HPDE6-E6E7 (cell line): ENCODE results near the gene DAPK2.
A peak's percentile ranks its signal among the peaks of the same experiment; 100 is the strongest.
"Not testable (repeated sequence)": the region's sequence is repeated elsewhere in the genome, so short reads cannot be mapped to it uniquely, and the experiment has no call there.

ENCODE experiments used
- DNase-seq: peaks from one replicate; pipeline ENCODE4 v3.0.0; 2011; ENCODE audit warnings: missing footprints; ENCODE audit errors: extremely low spot score

DAPK2 gene

DNA sequence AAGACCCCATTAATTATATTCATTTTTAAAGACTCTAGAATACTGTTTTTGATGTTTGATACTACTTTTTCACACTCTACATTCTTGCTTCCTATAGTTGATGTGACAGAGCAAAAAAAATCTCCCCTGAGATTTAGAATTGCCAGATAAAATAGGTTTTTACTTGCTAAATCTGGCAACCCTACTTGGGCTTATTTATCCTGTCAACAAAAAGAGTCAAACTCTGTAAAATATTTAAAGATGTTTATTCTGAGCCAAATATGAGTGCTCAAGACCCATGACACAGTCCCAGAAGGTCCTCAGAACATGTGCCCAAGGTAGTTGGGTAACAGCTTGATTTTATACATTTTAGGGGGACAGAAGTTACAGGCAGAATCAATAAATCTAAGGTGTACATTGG lies 72.3 kb downstream of the DAPK2 start:
- no peak for DNase-seq

DNA sequence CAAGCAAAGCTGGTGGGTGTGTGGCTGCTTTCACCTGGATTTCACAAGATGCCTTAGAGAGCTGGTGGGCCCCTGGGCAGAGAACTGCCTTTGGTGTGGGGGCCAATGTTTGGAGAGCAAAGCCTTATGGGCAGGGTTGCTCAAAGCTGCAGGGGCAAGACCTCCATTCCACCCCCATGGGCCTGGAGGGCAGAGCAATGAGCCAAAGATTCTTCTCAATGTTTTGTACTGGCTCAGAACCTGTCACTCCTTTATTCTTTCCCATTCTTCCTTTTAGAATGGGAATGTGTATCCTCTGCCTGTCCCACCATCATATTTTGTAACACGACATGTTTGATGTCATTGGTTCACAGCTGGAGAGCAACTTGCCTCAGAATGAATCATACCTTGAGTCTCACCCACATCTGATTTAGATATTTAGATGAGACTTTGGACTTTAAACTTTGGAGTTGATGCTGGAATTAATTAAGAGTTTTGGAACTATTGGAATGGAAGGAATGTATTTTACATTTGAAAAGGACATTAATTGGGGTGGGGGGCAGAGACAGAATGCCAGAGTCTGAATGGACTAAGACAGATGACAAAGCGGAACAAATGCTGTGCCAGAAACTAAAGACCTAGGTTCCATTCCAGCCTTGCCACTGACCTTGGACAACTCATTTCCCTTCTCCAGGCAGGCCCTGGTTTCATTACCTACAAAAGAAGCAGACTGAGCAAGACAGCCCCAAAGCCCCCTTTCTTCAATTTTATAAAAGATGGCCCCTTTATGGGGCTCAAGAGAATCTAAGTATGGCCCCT lies 72.9 kb downstream of the DAPK2 start:
- DNase-seq, result no peak

DNA sequence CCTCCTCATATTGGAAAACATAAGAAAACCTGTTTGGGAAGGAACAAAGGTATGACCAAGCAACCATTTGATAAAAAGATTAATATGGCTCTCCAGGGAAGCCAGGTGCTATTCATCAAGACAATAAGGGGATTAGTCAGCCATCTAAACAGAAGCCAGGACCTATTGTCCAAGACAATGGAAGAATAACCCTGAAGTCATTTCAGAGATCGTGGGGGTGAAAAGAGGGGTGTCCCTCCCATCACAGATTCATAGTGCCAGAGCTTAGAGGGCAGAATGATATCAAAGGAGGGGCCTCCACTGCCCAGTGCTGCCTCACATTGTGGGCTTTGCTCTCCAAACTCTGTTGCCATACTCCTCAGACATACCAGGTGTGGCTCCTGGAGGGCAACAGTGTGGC lies 73.5 kb downstream of the DAPK2 start:
- DNase-seq, result no peak

DNA sequence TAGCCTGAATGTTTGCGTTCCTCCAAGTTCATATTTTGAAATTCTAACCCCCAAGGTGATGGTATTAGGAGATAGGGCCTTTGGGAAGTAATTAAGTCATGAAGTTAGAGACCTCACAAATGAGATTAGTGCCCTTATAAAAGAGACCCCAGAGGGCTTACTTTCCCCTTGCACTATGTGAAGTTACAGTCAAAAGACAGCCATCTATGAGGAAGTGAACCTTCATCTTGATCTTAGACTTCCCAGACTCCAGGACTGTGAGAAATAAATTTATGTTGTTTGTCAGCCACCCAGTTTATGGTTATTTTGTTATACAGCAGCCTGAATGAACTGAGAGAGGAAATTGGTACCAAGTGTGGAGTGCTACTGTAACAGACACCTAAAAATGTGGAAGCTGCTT lies 74.4 kb downstream of the DAPK2 start:
- no peak for DNase-seq

DNA sequence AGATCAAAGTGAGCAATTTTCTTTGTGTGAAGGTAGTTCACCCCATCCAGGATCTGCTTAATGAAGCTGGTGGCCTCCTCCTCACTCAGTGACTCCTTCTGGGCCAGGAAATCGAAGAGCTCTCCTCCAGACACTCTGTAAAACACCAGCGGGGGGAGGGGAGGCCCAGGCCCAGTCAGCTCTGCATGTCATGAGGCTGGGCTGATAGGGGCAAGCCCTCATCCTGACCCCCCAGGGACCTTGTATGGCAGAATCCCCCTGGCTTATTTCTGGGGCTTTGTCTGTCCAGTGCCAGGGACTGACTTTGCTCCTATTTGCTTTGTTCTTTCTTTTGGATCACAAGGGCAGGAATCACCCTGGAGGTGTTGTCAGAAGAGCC lies 74.9 kb downstream of the DAPK2 start:
- DNase-seq, result no peak

DNA sequence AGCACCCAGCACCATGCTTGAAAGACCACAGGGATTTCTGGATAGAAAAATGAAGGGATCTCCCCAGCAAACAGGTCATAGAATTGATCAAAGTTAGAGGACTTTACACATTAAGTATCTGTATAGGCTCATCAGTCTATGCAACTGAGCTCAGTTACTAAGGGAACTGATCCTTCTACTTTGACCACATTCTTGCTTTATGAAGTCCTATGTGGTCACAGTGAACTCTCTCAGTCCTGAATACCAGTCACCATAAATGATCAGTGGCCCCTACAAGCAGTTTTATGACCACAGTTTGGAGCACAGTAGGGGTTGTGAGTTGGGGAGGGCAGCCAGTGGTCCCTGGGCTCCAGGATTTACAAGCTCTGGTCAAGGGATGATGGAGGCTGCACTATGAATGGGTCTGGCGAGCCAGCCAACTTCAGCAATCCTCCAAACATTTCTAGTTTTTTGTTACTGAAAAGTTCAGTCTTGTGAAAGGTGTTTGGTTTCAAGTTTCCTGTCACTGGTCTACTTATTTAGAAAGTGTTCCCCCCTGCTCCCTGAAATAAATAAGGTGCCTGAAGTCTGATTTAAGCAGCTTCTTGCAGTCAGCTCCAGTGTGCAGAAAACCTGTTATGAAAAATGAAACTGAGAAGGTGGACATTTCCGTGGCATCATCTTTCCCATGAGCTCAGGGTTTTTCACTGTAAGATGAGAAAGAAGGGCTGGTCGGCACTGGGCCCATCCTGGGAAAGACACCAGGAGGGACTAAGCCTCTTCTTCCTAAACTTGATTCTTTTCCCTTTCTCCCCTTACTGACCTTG lies 75.5 kb downstream of the DAPK2 start:
- no peak for DNase-seq

DNA sequence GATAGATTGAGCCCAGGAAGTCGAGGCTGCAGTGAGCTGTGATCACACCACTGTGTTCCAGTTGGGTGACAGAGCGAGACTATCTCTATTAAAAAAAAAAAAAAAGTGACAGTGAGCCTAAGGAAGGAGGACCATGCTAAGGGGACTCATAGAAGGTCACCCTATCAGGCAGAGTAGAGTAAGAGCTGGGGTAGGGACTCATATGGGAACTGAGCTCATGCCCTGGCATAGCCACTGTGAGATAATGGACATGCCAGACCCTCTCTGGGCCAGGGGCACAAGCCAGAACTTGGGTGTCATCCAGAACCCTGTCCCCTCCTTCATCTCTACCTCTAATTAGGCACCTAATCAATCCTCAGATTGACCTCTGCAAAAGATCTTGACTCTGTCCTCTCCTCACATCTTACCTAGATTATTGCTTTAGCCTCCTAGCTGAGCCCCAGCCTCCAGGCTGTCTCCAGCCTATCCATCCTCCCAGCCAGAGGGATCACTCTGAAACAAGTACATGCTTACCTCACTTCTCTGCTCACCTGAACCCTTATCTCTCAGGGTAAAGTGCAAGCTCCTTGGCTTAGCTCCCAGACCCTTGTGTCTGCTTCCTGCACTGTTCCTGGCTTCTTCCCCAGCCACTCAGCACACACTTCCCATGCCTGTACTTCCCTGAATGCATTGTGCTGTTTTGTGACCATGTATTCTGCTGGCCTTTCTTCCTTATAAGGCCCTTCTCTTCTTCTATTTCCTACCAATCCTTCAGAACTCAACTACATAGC lies 76.4 kb downstream of the DAPK2 start:
- DNase-seq, result no peak

DNA sequence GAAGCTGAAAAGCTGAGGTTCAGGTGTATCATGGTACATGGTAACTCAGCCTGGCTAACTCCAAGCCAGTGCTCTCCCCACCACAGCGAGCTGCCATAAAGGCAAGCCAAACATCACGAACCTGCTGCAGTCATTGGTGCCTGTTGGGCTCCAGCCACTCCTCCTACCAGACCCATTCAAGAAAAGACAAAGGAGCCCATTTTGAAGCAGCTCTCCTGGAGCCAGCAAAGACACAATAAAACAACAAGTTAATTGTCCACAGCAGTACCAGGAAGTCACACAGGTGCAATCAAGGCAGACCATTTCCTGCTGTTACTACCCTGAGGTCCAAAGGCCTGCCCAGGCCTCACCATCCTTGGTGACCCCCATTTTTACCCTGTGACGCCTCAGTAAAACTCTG lies 77.6 kb downstream of the DAPK2 start:
- no peak for DNase-seq

DNA sequence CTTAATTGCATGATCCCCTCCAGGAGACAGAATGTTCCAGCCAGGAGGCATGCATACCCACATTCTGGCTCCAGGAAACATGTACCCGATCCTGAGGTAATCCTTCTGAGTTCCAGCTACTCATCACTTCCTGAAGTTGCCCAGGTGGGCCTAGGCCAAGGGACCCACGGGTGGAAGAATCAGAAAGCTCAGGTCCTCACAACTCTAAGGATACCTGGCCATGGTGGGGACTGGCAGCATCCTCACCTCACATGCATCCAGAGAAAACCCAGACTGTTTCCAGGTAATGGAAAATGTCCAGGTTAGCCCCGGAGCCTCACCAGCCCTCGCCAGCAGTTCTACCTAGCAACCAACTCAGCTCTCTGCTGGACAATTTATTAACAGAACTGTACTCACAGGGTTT lies 78.2 kb downstream of the DAPK2 start:
- DNase-seq, result no peak

DNA sequence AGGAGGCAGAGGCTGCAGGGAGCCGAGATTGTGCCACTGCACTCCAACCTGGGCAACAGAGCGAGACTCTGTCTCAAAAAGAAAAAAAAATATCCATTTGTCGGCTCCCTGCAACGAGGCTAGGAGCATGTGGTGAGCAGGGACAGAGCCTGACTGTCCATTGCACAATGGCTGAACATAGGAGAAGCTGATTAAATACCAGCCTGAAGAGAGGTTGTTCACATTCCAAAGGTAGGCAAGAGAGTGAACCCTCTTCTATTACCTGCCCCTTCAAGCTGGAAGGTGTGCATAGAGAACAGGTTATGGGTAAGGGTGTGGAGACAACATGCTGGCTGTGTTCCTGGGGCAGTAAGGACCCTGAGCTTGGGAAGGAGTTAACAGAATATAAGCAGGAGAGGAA lies 78.7 kb downstream of the DAPK2 start:
- DNase-seq, result no peak

DNA sequence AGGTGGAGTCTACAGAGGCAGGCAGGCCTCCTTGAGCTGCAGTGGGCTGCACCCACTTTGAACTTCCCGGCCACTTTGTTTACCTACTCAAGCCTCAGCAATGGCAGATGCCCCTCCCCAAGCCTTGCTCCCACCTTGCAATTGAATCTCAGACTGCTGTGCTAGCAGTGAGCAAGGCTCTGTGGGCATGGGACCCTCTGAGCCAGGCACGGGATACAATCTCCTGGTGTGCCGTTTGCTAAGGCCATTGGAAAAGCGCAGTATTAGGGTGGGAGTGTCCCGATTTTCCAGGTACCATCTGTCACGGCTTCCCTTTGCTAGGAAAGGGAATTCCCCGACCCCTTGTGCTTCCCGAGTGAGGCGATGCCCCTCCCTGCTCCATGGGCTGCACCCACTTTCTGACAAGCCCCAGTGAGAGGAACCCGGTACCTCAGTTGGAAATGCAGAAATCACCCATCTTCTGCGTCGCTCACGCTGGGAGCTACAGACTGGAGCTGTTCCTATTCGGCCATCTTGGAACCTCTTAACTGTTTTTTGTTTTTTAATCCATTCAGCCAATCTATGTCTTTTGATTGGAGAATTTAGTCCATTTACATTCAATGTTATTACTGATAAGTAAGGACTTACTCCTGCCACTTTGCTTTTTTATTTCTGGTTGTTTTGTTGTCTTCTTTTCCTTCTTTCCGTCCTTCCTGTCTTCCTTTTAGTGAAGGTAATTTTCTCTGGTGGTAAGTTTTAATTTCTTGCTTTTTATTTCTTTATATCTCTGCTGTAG lies 83.2 kb downstream of the DAPK2 start:
- not testable (repeated sequence) for DNase-seq

DNA sequence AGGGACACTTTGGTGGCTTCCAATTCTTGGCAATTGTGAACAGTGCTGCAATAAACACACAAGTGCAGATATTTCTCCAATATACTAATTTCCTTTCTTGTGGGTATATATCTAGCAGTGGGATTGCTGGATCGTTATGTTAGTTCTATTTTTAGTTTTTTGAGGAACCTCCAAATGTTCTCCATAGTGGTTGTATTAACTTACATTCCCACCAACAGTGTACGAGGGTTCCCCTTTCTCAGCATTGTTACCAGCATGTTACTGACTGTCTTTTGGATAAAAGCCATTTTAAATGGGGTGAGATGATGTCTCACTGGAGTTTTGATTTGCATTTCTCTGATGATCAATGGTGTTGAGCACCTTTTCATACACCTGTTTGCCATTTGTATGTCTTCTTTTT lies 92.8 kb downstream of the DAPK2 start:
- DNase-seq, result no peak

DNA sequence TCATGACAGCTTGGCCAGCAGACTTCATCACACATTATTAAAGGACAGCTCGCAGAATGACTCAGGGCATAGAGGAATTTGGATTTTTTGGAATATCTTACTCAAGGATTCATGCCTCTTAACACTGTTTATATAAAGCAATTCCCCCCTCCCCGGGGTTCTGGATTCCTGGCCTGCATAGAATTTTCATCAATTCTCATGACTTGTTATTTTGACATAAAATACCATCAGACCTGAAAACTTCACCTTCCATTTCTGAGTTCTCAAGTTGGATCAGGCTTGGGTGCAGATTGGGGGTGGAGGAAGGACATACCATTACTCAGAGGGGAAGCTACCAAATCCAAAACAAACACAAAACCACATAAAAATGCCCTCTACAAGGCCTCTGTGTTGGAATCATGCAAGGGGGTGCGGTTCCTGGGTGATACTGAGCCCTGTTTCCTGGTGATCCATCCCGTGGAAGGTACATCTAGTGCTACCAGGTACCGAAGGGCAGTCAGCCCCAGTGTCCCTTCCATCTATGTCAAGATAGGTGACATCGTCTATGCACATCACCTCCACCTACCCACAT lies 95.3 kb downstream of the DAPK2 start:
- DNase-seq, result no peak

DNA sequence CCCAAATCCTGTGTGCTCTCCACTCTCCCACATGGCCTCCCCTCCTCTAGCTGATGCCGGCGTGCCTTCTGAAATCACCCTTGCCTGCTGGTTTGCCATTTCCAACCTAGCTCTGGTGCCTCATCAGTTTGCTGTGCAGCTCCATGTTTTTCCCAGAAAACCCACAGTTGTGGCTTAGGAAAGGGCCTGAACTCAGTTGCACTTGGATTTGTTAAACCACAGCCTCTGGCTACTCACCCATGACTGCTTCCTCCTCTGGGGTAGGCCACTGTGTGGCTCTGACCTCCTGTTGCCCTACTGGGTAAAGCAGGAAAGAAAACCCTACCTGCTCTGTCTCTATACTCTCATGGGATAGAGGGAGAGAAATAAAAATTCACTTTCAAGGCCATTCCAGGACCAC lies 97.3 kb downstream of the DAPK2 start:
- no peak for DNase-seq

DNA sequence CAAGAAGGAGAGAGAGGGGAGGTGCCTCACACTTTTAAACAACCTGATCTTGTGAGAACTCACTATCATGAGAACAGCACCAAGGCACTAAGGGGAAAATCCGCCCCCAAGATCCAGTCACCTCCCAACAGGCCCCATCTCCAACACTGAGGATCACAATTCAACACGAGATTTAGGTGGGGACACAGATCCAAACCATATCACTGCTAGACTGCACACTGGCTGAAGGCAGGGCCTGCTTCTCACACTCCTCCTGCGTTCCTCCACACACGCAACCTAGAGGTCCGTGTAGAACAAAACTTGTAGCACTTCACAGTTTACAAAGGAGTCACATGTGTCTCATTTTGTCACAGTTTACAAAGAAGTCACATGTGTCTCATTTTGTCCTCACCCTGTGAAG lies 97.8 kb downstream of the DAPK2 start:
- no peak for DNase-seq

DNA sequence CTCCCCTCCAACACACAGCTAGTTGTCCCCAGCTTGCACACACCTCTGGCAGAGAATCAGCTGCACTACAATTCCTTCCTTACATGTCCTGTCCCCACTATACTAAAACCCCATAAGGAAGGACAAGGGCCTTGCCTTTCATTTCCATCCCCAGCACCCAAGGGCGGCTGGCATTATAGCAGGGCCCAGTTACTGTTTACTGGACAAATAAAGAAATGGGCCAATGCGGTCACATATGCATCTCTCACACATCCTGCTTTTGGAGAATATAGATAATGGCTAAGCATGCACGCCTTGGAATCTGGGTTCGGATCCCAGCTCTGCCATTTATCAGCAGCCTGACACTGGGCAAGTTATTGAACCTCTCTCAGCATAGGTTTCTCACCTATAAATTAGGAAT lies 99.1 kb downstream of the DAPK2 start:
- no peak for DNase-seq

DNA sequence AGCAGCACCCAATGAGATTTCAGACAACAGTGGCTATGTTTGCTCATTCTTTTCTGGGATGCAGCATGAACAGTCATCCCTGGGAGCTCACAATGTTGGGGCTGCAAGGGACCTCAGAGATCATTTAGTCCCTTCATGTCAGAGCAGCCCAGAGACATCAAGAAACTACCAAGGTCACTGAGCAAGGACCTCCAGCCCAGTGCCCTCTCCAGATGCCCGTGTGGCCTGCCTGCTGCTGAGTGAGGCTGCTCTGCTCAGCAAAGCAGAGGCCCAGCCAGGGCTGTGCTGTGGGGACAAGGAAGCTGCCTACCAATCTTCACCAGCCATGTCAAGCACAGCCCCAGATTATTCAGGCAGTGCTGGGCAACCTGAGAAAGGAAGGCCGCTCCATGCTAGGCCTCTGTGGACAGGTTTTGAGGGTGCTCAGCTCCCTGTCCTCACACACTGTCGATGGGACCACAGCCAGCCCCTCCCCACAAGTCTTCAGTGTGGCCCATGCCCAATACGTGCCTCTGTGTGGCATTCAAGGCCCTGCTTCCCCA lies 99.7 kb downstream of the DAPK2 start:
- DNase-seq, result no peak

DNA sequence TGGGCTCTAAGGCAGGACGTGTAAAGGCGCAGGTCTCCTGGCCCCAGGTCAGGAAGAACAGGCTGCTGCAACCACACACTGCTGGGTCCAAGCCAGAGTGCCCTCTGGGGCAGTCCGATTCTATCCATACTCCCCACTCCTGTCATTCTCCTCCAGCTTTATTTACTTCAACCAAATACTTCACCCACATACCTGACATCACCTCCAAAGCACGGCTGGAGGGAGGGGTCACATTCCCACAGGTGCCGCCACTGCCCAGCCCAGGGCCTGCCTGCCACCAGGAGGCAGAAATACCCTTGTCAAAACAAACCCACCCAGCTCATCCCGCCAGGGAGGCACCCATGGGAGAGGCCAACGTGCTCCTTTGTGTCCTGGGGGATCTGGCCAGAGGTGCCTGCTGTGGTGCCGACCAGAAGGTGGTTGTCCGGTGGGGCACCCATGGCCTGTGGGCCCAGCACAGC lies 100.4 kb downstream of the DAPK2 start:
- DNase-seq, result peak; percentile 83

DNA sequence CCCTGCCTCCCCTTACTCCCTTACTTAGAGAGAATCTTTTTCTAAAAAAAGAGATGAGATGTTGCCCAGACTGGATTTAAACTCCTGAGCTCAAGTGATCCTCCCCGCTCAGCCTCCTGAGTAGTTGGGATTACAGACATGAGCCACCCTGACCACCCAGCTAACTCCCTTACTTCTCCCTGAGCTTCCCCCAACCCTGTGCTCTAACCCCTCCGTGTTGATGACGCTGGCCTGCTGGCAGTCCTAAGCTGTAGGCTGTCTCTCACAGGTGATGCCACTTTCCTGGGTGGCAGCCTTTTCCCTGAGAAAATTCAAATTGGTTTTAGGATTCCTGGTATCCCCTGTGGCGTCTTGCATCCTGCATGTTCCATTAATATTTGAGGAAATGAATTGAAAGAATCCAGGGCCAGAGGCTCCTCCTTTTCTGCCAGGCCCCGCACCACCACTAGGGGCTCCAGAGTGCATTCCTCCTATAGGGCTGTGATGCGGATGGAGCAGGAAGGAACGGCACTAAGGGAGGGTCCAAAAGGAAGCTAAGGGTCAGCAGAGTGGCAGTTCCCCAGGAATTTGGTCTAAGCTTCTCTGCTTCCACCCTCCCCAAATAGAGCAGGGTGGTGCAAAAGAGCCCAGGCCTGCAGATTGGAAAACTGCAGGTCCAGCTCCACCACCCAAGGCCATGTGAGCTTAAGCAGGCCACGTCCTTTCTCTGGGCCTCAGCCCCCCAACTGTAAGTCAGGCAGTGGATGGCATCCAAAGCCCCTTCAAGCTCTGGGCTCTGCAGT lies 101.1 kb downstream of the DAPK2 start:
- DNase-seq, result peak; percentile 77

DNA sequence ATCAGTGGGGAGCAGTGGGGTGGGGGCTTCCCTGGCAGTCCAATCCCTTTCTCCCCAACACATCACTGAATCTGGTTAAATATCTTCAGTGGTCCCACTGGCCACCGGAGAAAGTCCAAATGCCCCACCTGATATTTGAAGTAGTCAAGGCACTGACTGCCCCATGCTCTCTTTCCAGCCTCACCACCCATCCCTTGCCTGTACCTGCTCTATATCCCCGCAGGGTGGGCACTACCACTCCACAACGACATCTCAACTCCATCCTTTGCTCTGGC lies 101.7 kb downstream of the DAPK2 start:
- no peak for DNase-seq
